ENCODE measurements around the gene SAT1.

GRCh38 chrX:23817979-23818336 is 35.0 kb downstream of the SAT1 start:
- TF ChIP-seq CTCF (IDR thresholded peaks at IDR 0.05) (no peak), POLR2A (IDR thresholded peaks at IDR 0.05) (no peak)
